HepG2 (cell line): ENCODE data around the gene RPS6KB1. TPM values are rescaled to one million over a fixed set of nuclear protein-coding genes. Genes with fewer than 3 reads are reported as not detected.

ENCODE experiments used
- CBX1 ChIP-seq: IDR thresholded peaks from one replicate; pipeline ENCODE4 v1.6.1; 2016; ENCODE audit warnings: antibody characterized with exemption, low read depth
- CENPBD1 ChIP-seq: sonication (generic); formaldehyde crosslinking; IDR thresholded peaks from 2 replicates; pipeline ENCODE4 v1.8.0; 2022; ENCODE audit warnings: missing genetic modification reagents, low read depth, mild to moderate bottlenecking, borderline replicate concordance
- KLF12 ChIP-seq: sonication (generic); formaldehyde crosslinking; IDR thresholded peaks from 2 replicates; pipeline ENCODE4 v1.4.0; 2020; ENCODE audit warnings: missing genetic modification reagents, borderline replicate concordance
- KLF15 ChIP-seq: sonication (generic); formaldehyde crosslinking; IDR thresholded peaks from 2 replicates; pipeline ENCODE4 v1.8.1; 2023; ENCODE audit warnings: borderline replicate concordance, mild to moderate bottlenecking, inconsistent platforms, missing genetic modification reagents, mixed read lengths
- NAIF1 ChIP-seq: sonication (generic); formaldehyde crosslinking; IDR thresholded peaks from 2 replicates; pipeline ENCODE4 v1.5.0; 2020; ENCODE audit warnings: mild to moderate bottlenecking, missing genetic modification reagents, borderline replicate concordance
- PLRG1 ChIP-seq: fragments of 450-650 bp; conservative IDR thresholded peaks from 2 replicates; pipeline ENCODE4 v1.6.1; 2016
- SMAD1 ChIP-seq: sonication (generic); formaldehyde crosslinking; IDR thresholded peaks from 2 replicates; pipeline ENCODE4 v1.4.0; 2020; ENCODE audit warnings: missing genetic modification reagents, low read depth, mild to moderate bottlenecking, borderline replicate concordance
- ZNF20 ChIP-seq: sonication (generic); formaldehyde crosslinking; IDR thresholded peaks from 2 replicates; pipeline ENCODE4 v1.4.0; 2020; ENCODE audit warnings: mild to moderate bottlenecking, moderate library complexity, missing genetic modification reagents
- ZNF446 ChIP-seq: sonication (generic); formaldehyde crosslinking; IDR thresholded peaks from 2 replicates; pipeline ENCODE4 v1.5.0; 2020; ENCODE audit warnings: mild to moderate bottlenecking, missing genetic modification reagents
- ZNF570 ChIP-seq: sonication (generic); formaldehyde crosslinking; IDR thresholded peaks from 2 replicates; pipeline ENCODE4 v1.4.0; 2020; ENCODE audit warnings: mild to moderate bottlenecking, missing genetic modification reagents, borderline replicate concordance
- ZNF607 ChIP-seq: sonication (generic); formaldehyde crosslinking; IDR thresholded peaks from 2 replicates; pipeline ENCODE4 v1.5.1; 2020; ENCODE audit warnings: missing genetic modification reagents, mild to moderate bottlenecking, borderline replicate concordance
- ZNF776 ChIP-seq: sonication (generic); formaldehyde crosslinking; IDR thresholded peaks from 2 replicates; pipeline ENCODE4 v1.4.0; 2020; ENCODE audit warnings: mild to moderate bottlenecking, missing genetic modification reagents
- polyA plus RNA-seq, 8 experiments: library from polyadenylated mRNA; depleted of rRNA in 3 of 8; stranded (reverse) in 7 of 8; unstranded in 1 of 8; fragments of >200 nt; fragmentation: Illumina TruSeq in 4 of 8; extraction: Trizol in 4 of 8; gene quantifications; 2 replicates each; pipeline versions ENCODE4 v1.2.1 to v1.2.3, GENCODE V29; 2011 to 2016; ENCODE audit warnings: low read depth in 4 of 8, missing spikeins in 1 of 8, mixed read lengths in 1 of 8; ENCODE audit not compliant: insufficient read depth in 1 of 8
- total RNA-seq, 5 experiments: library from RNA; depleted of rRNA; stranded (reverse); fragments of >200 nt; fragmentation: Illumina TruSeq; extraction: Trizol; gene quantifications; 2 replicates each; pipeline ENCODE4 v1.2.3, GENCODE V29; 2016; ENCODE audit warnings: low read depth in 1 of 5
- TF ChIP-seq, protein P1 (sequence below): IDR thresholded peaks from 2 replicates; pipeline ENCODE4 v1.6.1; 2016; ENCODE audit warnings: mild to moderate bottlenecking
- TF ChIP-seq, protein P2 (sequence below): sonication (generic); formaldehyde crosslinking; IDR thresholded peaks from one replicate; pipeline ENCODE4 v1.5.1; 2020; ENCODE audit warnings: mild to moderate bottlenecking, missing genetic modification reagents; ENCODE audit errors: not compliant biosample characterization
- TF ChIP-seq, protein P3 (sequence below): IDR thresholded peaks from 2 replicates; pipeline ENCODE4 v1.6.1; 2016; ENCODE audit warnings: missing genetic modification reagents, missing compliant biosample characterization
- TF ChIP-seq, protein P4 (sequence below): sonication (generic); formaldehyde crosslinking; IDR thresholded peaks from 2 replicates; pipeline ENCODE4 v1.4.0; 2020; ENCODE audit warnings: missing genetic modification reagents

RPS6KB1 gene
- total and polyA plus RNA-seq, 2 of the 13 experiments (the other 11 are each of a cell fraction or from before 2014, with no cell fraction given) = 16.5 to 42.2 TPM

- TF ChIP-seq ZNF446 (CRISPR knock-in tag) = peak; percentile 90
- TF ChIP-seq, protein P1, sequence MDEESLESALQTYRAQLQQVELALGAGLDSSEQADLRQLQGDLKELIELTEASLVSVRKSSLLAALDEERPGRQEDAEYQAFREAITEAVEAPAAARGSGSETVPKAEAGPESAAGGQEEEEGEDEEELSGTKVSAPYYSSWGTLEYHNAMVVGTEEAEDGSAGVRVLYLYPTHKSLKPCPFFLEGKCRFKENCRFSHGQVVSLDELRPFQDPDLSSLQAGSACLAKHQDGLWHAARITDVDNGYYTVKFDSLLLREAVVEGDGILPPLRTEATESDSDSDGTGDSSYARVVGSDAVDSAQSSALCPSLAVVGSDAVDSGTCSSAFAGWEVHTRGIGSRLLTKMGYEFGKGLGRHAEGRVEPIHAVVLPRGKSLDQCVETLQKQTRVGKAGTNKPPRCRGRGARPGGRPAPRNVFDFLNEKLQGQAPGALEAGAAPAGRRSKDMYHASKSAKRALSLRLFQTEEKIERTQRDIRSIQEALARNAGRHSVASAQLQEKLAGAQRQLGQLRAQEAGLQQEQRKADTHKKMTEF (CRISPR knock-in tag) = peak; percentile 76; the same call in 1 of the 2 replicates
- TF ChIP-seq, protein P2, sequence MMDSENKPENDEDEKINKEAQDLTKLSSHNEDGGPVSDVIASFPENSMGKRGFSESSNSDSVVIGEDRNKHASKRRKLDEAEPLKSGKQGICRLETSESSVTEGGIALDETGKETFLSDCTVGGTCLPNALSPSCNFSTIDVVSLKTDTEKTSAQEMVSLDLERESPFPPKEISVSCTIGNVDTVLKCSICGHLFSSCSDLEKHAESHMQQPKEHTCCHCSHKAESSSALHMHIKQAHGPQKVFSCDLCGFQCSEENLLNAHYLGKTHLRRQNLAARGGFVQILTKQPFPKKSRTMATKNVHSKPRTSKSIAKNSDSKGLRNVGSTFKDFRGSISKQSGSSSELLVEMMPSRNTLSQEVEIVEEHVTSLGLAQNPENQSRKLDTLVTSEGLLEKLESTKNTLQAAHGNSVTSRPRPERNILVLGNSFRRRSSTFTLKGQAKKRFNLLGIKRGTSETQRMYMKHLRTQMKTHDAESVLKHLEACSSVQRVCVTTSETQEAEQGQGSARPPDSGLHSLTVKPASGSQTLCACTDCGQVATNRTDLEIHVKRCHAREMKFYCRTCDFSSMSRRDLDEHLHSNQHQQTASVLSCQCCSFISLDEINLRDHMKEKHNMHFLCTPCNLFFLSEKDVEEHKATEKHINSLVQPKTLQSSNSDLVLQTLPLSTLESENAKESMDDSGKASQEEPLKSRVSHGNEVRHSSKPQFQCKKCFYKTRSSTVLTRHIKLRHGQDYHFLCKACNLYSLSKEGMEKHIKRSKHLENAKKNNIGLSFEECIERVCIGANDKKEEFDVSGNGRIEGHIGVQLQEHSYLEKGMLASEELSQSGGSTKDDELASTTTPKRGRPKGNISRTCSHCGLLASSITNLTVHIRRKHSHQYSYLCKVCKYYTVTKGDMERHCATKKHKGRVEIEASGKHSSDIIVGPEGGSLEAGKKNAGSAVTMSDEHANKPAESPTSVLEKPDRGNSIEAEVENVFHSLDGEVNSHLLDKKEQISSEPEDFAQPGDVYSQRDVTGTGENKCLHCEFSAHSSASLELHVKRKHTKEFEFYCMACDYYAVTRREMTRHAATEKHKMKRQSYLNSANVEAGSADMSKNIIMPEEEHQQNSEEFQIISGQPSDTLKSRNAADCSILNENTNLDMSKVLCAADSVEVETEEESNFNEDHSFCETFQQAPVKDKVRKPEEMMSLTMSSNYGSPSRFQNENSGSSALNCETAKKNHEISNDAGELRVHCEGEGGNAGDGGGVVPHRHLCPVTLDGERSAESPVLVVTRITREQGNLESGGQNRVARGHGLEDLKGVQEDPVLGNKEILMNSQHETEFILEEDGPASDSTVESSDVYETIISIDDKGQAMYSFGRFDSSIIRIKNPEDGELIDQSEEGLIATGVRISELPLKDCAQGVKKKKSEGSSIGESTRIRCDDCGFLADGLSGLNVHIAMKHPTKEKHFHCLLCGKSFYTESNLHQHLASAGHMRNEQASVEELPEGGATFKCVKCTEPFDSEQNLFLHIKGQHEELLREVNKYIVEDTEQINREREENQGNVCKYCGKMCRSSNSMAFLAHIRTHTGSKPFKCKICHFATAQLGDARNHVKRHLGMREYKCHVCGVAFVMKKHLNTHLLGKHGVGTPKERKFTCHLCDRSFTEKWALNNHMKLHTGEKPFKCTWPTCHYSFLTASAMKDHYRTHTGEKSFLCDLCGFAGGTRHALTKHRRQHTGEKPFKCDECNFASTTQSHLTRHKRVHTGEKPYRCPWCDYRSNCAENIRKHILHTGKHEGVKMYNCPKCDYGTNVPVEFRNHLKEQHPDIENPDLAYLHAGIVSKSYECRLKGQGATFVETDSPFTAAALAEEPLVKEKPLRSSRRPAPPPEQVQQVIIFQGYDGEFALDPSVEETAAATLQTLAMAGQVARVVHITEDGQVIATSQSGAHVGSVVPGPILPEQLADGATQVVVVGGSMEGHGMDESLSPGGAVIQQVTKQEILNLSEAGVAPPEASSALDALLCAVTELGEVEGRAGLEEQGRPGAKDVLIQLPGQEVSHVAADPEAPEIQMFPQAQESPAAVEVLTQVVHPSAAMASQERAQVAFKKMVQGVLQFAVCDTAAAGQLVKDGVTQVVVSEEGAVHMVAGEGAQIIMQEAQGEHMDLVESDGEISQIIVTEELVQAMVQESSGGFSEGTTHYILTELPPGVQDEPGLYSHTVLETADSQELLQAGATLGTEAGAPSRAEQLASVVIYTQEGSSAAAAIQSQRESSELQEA (CRISPR knock-in tag) = peak; percentile 32
- TF ChIP-seq CENPBD1 (CRISPR knock-in tag) = no peak; the same call in 1 of the 2 replicates
- TF ChIP-seq ZNF570 (CRISPR knock-in tag) = no peak
- peak; percentile 94 for TF ChIP-seq KLF15 (CRISPR knock-in tag)
- TF ChIP-seq KLF12 (CRISPR knock-in tag) = peak; percentile 92
- no peak for TF ChIP-seq ZNF20
- peak; percentile 70; the same call in 1 of the 2 replicates for TF ChIP-seq ZNF607 (CRISPR knock-in tag)
- TF ChIP-seq, protein P3, sequence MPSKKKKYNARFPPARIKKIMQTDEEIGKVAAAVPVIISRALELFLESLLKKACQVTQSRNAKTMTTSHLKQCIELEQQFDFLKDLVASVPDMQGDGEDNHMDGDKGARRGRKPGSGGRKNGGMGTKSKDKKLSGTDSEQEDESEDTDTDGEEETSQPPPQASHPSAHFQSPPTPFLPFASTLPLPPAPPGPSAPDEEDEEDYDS = peak; percentile 94
- TF ChIP-seq SMAD1 (CRISPR knock-in tag) = peak; percentile 97; the same call in 1 of the 2 replicates
- no peak for TF ChIP-seq PLRG1
- TF ChIP-seq, protein P4, sequence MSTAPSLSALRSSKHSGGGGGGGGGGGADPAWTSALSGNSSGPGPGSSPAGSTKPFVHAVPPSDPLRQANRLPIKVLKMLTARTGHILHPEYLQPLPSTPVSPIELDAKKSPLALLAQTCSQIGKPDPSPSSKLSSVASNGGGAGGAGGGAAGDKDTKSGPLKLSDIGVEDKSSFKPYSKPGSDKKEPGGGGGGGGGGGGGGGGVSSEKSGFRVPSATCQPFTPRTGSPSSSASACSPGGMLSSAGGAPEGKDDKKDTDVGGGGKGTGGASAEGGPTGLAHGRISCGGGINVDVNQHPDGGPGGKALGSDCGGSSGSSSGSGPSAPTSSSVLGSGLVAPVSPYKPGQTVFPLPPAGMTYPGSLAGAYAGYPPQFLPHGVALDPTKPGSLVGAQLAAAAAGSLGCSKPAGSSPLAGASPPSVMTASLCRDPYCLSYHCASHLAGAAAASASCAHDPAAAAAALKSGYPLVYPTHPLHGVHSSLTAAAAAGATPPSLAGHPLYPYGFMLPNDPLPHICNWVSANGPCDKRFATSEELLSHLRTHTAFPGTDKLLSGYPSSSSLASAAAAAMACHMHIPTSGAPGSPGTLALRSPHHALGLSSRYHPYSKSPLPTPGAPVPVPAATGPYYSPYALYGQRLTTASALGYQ = peak; percentile 76
- TF ChIP-seq ZNF776 (CRISPR knock-in tag) = no peak; the same call in 1 of the 2 replicates
- TF ChIP-seq NAIF1 (CRISPR knock-in tag) = peak; percentile 91
- peak; percentile 92 for TF ChIP-seq CBX1
Measured at GRCh38 chr17:59892924-59893675, at the start of gene RPS6KB1, which contains the start of gene TUBD1 (continued).
